ENCODE results near the gene GUK1.

GUK1 gene

DNA sequence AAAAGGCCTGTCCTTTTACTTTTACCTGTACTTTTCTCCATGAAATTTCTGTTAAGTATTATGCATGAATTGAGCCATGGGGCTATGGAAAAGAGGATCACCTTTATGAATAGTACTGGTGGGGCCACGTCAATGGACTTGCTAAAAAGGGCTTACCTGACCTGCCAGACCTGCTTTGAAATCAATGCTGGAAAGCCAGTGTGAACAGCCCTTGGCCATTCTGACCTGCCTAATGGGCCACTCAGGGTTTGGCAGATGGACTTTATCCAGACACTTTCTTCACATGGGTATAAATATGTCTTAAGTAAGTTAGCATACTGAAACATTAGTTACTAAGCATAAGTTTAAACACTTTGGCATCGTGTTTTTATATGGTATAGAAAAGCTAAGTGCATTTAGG, 8.3 kb upstream of the GUK1 start:
- DNase-seq, result no peak

DNA sequence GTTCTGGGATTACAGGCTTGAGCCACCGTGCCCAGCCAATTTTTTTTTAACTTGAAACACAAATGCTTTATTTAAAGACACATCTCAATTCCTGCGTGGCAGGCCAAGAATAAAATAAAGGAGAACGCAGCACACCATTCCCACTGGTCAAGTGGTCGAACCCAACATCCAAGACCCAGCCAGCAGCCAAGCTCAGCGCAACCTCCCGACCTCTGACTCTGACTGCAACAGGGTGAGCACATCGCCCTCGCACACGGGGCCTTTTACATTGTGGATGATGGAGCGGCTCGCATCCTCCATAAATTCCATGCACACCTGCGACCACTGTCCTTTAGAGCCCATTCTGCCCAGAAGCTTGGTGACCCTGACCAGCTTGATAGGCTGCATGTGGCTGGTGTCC, 5.5 kb upstream of the GUK1 start:
- no peak for DNase-seq

DNA sequence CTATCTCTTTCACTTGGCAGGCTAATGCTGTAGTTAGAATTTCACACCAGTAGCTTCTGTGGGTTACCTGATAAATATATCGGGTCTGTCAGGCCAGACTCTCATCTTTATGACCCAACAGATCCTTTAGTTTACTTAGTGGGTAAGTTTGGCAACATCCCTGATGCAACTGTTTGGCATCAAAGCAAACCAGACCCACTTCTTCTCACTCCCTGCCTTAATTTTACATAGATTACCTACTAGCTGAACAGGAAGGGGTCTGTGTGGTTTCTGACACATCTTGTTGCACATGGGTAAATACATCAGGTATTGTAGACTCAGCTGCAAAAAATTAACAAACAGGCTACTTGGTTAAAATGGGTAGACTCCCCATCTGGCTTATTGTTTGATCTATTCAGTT, 3.2 kb upstream of the GUK1 start:
- no peak for DNase-seq

DNA sequence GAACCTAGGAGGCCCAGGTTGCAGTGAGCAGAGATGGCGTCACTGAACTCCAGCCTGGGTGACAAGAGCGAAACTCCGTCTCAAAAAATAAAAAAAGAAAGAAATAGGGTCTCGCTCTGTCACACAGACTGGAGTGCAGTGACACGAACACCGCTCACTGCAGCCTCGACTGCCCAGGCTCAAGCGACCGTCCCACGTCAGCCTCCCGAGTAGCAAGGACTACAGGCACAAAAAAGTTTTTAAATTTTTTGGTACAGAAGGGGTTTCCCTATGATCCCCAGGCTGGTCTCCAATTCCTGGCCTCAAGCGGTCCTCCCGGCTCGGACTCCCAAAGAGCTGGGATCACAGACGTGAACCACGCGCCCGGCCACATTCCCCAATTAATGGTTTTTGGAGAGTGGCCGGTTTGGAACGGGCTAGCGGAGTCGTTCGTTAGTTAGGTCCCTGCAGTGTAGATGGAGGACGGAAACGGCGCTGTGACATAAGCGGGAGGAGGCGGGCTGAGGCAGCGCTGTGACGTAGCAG, 611 bp upstream of the GUK1 start:
- no peak for DNase-seq

DNA sequence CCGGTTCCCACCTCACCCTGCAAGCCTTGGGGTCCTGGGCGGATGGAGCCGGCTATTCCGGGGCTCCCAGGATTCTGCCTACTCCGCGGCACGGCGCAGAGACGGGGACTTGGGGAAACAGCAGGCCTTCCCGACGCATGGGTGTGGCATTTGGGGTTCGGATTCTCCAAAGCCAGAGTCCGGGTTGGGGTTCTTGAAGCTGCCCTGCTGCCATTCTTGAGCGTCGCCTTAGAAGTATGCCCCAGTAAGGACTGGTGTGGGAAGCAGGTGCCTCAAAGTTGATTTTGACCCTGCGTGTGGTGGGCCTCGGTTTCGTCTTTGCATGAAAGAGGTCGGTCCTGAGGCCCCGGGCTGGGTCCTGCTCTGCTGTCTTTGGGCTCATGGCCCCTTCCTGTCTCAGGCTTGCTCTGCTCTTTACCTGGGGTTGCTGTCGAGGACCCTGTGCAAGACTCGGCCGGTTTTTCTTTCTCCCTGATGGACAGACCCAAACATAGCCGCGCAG, 696 bp downstream of the GUK1 start:
- DNase-seq, result no peak

DNA sequence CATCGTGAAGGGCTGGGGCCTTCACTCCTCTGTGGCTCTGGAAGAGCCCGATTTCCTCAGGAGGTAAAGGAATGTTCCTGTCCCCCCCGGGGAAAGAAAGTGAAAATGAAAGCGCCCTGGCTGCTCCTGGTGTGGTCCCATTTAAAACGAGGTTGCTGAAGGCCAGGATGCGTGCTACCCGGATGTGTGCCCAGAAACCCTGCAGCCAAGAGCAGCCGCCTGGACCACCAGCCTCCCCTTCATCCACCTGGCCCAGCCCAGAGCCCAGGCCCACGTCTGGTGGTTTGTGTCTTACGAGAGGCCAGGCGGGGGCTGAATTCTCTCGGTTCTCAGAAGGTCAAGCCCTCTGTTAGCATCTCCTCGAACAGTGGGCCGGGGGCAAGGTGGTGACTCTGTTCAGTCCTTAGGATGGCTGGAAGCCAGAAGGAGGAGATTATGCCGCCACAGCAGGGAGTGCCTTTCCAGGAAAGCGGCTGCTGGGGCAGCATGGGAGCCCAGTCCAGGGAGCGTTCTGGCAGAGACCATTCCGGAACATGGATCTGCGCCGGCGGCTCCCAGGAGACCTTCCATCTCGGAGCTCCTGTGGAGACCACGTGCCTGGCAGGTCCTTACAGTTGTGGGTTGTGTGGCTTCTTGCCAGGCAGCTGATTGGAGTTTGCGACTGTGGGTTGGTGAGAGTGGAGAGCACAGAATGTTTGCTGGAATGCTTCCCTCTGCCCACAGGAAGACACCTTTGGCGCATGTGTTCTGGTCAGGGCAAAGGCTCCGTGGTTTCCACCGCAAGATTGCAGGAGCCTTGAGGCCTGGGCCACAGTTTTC, 1.4 kb downstream of the GUK1 start:
- no peak for DNase-seq

DNA sequence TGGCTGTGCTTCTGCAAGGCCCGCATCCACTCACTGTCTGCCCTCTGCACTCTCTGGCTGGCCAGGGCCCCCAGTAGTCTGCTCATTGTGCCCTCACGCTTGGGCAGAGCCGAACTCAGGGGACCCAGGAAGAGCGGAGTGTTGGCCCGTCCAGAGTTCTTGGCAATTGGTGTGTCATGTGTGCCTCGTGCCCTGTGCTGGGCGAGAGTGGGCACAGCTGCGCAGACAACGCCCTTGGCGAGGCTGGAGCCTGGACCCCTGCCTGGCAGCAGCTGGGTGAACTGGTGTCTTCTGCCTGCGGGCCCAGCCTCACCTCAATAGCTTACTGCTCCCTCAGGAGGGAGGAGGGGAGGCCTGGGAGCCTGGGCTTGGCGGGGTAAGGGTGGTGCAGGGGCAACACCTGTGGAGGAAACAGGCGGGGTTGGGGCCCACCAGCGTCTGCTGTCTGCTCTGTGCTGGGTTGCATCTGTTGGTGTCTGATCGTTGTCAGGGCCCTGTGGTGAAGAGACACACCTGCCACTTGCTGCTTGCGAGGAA, 2.1 kb downstream of the GUK1 start:
- no peak for DNase-seq

DNA sequence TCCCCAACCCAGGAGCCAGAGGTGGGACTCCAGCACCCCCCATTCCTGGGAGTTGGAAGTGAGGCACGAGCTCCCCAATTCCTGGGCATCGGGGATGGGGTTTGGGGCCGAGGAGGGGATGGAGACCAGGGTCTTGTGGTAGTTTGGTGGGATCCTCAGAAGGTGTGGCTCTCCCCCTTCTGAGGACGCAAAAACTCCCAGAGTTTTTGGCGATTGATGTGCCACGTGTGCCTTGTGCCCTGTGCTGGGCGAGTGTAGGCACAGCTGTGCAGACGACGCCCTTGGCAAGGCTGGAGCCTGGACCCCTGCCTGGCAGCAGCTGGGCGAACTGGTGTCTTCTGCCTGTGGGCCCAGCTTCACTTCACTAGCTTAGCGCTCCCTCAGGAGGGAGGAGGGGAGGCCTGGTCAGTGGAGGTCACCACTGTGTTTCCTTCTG, 2.6 kb downstream of the GUK1 start:
- no peak for DNase-seq

DNA sequence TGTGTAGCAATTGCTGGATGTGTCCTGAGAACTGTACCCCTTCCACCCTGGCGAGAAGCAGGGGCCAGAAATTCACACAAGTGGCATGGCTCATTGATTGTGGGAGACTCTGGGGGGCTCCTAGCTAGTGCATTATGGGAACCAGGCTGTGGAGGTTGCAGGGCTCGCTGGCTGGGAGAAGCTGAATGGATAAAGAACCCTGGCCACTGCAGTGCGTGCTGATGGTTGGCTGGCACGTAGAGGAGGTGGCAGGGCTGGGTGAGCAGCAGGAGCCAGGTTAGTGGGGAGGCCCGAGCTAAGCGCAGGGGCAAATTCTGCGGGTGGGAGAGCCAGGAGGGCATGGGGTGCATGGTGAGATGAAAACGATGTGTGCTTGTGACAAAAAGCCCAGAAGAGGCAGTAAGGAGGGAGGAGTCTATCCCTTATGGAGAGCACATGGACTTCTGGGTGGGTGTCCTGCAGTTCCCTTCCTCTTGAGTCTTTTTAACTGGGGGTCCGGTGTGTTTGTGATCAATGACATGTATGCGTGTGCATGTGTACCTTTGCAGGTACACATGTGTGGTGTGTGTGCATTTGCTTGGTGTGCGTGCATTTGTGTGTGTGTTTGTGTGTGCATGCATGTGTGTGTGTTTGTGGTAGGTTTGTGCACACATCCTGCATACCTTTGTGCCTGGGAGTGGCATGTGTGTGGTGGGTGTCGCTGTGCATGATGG, 3.6 kb downstream of the GUK1 start:
- no peak for DNase-seq

DNA sequence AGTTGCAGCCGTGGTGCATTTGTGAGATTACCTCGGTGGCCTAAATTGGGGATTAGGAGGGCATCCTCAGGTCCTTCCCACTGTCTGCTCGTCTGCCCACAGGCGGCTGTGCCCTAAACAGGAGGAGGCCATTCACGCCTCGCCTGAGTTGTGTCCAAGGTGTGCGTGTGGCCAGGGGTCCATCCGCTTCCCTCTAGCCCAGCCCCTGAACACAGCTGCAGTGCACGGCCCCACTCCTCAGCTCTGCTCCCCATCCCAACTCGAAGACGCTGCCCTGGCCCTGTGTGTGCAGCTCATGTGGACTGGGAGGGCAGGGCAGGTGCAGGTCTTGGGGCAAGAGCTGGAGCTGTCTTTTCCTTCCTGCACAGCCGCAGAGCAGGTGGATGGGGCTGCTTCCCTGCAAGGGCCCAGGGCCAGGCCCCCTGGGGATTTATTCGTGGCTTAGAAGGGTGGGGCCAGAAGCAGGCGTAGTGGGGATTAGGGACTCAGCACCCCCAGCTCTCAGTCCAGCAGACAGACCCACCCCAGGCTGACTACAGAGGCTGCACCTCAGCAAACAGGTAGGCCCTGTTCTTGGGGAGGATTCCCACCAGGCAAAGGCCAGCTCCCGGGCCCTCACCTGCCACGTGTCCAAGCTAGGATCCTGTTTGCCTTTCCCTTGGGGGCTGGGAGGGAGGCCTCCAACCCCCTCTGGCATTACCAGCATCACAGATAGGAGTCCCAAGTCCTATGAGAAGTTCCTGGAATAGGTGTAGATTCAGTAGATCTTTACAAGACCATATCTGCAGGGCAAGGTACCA, 4.3 kb downstream of the GUK1 start:
- DNase-seq, result no peak

DNA sequence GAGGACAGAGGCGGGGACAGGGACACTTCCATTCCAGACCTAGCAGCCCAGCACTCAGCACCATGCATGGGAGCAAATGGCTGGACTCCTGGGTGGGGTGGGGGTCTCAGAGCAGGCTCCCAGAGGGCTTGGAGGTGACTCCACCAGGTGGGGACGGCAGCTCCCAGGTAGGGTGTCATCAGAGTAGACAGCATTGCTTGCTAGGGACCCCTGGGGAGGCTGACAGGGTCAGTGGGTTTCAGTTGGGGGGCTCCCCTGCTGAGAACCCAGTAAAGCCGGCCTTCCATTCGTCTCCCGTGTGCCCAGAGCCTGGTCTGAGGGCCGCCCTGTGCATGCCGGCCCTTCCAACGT, 4.9 kb downstream of the GUK1 start:
- DNase-seq, result no peak

DNA sequence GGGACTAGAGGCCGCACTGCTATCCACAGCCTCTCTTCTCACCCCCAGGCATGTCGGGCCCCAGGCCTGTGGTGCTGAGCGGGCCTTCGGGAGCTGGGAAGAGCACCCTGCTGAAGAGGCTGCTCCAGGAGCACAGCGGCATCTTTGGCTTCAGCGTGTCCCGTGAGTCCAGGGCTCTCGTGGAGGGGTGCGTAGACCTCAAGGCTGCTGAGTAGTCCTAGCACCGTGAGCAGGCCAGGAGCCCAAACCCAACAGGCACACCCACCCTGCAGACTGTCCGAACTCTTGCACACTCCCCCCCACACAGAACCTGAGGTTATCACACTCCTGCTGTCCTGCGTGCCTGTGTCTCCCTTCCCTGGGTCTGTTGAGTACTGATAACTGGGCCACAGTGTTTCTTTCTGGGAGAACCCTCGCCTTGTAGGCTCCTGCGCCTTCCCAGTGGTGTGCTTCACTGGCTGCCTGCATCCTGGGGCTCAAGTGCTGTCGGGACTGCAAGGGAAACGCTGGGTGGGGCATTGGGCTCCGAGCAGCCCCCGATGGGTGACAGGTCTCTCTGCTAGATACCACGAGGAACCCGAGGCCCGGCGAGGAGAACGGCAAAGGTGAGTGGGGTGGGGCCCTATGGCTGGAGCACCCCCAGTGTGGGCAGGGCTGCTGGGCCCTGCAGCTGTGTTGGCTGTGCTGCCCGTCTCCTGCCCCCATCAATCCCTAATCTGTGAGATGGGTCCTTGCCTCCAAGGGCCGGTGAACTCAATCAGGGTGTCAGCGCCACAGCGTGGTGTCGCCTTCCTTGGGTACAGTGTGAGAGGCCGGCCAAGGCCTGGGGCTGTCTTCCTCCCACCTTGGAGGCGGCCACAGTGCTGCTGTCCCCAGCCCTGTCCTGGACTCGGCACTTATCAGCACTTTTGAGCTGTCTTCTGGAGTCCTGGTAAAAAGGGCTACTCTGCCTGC, 5.7 kb downstream of the GUK1 start:
- DNase-seq, result no peak

DNA sequence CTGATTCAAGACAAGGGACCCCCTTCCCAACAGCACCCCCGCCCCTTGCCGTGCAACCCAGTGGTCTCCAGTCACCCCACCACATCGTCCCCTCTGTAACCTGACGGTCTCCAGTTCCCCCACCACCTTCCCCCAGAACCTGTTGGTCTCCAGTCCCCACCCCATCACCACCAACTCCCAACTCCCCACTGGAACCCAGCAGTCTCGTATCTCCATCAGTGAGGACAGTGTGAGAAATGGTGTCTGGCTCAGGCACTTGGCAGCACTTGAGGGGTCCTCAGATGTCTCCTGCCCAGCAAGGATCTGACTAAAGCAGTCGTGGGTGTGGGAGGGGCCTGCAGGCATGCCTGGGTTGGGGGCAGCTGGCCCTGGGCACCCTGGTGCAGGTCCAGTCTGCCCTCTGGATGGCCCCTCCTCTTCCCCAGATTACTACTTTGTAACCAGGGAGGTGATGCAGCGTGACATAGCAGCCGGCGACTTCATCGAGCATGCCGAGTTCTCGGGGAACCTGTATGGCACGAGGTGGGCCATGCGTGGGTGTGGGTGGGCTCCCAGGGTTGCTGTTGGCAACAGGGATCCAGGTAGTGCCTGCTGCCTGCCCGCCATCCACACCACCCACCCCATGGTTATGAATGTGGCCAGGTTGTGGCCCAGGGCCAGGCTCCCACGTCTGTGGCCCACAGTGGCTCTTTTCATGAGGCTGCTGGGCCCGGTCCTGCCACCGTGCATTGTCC, 6.5 kb downstream of the GUK1 start:
- no peak for DNase-seq

DNA sequence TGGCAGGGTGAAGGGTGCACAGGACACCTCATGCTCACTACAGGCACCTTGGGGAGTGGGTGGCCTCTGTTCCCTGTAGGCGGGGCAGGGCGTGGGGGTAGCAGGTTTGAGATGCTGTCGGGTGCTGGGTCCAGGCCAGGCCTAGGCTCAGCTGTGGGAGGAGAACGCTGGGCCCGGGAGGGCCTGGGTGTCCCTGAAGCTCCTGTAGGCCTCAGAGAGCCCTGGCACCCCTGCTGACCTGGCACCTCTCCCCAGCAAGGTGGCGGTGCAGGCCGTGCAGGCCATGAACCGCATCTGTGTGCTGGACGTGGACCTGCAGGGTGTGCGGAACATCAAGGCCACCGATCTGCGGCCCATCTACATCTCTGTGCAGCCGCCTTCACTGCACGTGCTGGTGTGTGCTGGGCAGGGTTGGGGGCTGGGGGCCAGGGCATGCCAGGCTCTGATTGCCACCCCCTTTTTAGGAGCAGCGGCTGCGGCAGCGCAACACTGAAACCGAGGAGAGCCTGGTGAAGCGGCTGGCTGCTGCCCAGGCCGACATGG, 7.1 kb downstream of the GUK1 start:
- DNase-seq, result no peak

DNA sequence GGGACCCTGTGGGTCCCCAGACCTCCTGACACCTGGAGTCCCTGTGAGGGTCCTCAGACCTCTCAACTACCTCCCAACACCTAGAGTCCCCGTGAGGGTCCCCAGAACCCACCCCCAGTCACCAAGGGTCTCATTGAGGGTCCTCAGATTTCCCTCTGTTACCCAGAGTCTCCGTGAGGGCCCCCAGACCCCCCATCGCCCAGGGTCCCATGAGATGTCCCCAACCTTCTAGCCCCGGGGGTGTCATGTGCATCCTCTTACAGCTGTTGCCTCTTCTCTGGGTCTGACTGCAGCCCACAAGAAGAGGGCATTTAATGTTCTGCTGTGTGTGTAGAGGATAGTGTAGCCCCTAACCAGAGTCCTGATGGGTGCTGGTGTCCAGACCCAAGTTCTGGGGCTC, 7.7 kb downstream of the GUK1 start:
- no peak for DNase-seq

DNA sequence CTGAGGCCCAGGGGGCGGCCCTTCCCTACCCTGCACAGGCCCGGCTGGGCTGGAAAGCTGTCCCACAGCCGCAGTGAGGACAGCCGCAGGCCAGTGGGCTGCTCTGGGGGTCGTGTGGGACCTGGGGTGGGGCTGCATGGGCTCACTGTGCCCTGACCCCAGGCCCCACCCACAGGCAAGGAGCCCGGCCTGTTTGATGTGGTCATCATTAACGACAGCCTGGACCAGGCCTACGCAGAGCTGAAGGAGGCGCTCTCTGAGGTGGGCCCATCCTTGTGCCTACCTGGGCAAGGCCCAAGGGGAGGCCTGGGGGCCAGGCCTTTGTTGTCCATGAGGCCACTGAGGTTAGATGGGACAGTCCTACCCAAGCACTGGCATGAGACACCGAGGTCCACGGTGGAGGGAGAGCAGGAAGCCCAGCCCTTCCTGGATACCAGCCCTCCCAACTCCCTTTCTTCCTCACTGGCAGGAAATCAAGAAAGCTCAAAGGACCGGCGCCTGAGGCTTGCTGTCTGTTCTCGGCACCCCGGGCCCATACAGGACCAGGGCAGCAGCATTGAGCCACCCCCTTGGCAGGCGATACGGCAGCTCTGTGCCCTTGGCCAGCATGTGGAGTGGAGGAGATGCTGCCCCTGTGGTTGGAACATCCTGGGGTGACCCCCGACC, 8.2 kb downstream of the GUK1 start:
- no peak for DNase-seq

DNA sequence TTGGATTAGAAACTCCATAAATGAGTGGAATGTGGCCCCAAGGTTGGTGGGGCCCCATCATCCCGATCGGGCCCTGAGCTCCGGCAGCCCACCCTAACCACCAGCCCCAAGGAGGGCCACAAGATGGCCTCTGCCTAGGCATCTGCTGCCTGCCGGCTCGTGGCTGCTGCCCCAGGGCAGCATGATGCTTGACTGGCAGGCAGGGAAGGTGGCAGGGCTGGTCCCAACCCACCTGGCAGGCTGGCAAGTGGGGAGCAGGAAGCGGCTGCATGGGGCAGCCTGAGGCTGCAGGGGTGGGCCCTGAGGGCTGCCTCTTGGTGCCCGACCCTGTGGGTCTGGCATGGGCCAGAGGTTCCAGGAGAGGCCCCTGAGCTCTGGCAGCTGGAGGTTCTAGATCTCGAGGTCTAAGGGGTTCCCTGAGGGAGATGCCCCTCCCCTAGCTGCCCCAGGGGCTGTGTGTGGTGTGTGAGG, 8.9 kb downstream of the GUK1 start:
- DNase-seq, result no peak

DNA sequence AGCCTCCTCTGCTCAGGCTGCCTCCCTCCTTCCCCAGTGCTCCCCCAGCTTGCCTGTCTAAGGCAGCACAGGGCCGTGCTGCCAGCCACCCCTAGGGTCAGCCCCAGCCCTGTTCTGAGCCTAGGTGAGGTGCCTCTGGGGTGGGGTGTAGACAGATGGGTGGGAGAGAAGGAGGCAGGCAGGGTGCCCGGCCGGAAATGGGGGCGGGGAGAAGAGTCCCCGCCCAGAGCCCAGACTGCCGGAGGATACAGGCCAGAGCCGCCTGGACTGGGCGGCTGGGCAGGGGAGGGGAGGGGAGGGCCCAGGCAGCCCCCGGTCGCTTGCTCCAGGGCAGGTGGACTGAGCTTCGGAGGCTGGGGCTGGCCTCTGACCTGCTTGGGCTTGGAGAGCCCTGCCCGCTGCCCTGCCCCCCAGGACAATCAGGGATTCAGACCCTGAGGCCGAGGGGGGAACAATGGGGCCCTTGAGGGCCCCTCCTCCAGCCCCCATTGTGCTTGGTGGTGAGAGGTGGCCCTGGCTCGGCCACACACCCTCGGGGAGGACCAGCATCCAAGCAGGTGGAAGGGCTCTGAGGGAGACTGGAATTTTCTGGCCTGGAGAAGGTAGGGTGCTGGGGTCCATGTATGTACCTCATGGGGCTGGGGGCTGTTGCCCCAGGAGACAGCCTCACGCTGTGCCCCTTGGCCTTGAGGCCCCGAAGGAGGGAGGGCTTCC, 9.5 kb downstream of the GUK1 start, which contains the start of gene GJC2:
TSS of gene GJC2 (plus strand) at position 525 of the 714 bp plus-strand sequence. CDS start 7,829 bp downstream, outside the sequence.
- DNase-seq, result no peak

DNA sequence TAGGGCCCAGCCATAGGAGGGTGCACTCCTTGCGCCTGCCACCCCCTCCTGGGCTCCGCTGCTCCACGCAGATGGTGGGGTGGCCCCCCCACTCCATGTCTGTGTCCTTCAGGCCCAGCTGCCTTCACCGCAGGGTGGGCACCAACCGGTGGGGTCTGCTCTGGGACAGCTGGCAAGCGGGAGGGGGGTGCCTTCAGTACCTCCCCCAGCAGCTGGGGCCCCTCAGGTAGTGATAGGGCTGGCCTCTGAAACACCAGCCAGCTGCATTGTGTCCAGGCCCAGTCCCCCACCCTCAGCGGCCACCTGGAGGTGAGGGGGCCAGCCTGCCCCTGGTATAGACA, 10.0 kb downstream of the GUK1 start:
- DNase-seq, result no peak

All from T-helper 9 cell (primary cell).